AG09319 (cell line): ENCODE results near the gene ASCC2.

Source experiments
- DNase-seq: peaks from one replicate; pipeline ENCODE4 v3.0.0-alpha.2; 2010; ENCODE audit warnings: low read depth; ENCODE audit errors: extremely low read depth
- CTCF ChIP-seq: IDR thresholded peaks from 2 replicates; pipeline ENCODE4 v1.5.1; 2011; ENCODE audit warnings: low read depth, mild to moderate bottlenecking, inconsistent platforms, low read length, moderate library complexity

The ASCC2 gene

GRCh38 chr22:29817724-29818123, 20.4 kb downstream of the ASCC2 start:
- TF ChIP-seq CTCF = no peak
- peak; percentile 3 for DNase-seq

GRCh38 chr22:29816980-29817379, 21.1 kb downstream of the ASCC2 start:
- TF ChIP-seq CTCF = no peak
- no peak for DNase-seq

- no peak for TF ChIP-seq CTCF
- no peak for DNase-seq
Measured at GRCh38 chr22:29816539-29816938, 21.5 kb downstream of the ASCC2 start.

- TF ChIP-seq CTCF = no peak
- DNase-seq = no peak
Measured at GRCh38 chr22:29816128-29816527, 21.9 kb downstream of the ASCC2 start.

GRCh38 chr22:29815580-29815979, 22.5 kb downstream of the ASCC2 start:
- TF ChIP-seq CTCF = no peak
- no peak for DNase-seq

- no peak for TF ChIP-seq CTCF
- DNase-seq = no peak
Measured at GRCh38 chr22:29814003-29814402, 24.1 kb downstream of the ASCC2 start.

- no peak for TF ChIP-seq CTCF
- no peak for DNase-seq
Measured at GRCh38 chr22:29813563-29813962, 24.5 kb downstream of the ASCC2 start.

GRCh38 chr22:29813126-29813525, 24.9 kb downstream of the ASCC2 start:
- no peak for TF ChIP-seq CTCF
- no peak for DNase-seq
